ENCODE data around the gene HNRNPA0.
A peak's percentile ranks its signal among the peaks of the same experiment; 100 is the strongest.

HNRNPA0 gene

GRCh38 chr5:137754961-137755762 is 999 bp upstream of the HNRNPA0 start:
- no peak for DNase-seq (ENCODE audit: low read depth)

GRCh38 chr5:137753691-137754187 is 424 bp downstream of the HNRNPA0 start:
- DNase-seq (ENCODE audit: low read depth), result peak; percentile 20

- peak; percentile 28 for DNase-seq (ENCODE audit: low read depth)
Observed at GRCh38 chr5:137752905-137753690, 1.1 kb downstream of the HNRNPA0 start.

DNA sequence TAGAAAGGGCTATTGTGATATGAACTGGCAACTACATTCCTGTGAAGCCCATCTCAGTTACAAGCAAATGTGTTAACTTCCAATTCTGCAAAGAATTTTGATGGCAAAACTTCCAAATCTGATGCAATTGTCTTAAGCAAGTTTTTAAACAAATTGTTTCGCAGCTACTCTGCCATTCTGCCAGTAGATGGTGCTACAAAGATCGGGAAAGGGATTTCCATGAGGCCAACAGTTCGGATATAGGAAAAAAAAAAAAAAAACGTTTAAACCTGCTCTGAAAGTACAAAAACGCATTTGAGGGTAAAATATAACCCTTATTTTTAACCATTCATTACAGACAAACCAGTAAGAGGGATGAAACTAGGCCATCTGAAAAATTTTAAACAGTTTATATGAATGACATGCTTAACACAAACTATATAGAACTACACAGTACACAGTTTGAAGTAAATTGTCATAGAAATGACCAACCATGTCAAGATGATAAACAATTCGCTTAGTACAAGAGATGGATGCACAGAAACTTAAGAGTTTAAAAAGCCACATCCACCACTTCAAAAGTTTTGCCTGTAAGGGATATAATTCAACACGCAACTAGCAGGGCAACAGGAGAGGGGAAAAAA is 2.2 kb downstream of the HNRNPA0 start:
- DNase-seq (ENCODE audit: low read depth), result no peak

GRCh38 chr5:137750436-137750835 is 3.7 kb downstream of the HNRNPA0 start:
- DNase-seq (ENCODE audit: low read depth), result no peak

DNA sequence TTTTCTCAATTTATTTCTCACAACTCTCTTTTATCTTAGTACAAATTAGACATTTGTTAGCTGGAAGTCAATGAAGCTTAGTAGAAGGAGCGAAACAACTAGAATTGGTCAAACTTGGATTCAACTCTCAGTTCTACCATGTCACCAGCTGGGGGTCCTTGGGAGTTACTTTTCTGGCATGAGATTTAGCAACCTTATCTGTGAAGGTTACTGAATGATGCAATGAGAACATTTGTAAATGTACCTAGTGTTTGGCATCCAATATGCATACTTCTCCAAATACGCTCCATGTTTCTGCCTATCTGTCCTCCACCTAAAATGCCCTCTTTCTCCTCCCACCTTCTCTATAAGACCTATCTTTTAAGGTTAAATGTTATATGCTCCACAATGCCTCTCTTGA is 6.3 kb downstream of the HNRNPA0 start:
- DNase-seq (ENCODE audit: low read depth), result no peak

GRCh38 chr5:137743031-137743640 is 11.0 kb downstream of the HNRNPA0 start:
- peak; percentile 40 for DNase-seq (ENCODE audit: low read depth)

GRCh38 chr5:137741718-137742117 is 12.4 kb downstream of the HNRNPA0 start:
- no peak for DNase-seq (ENCODE audit: low read depth)

DNA sequence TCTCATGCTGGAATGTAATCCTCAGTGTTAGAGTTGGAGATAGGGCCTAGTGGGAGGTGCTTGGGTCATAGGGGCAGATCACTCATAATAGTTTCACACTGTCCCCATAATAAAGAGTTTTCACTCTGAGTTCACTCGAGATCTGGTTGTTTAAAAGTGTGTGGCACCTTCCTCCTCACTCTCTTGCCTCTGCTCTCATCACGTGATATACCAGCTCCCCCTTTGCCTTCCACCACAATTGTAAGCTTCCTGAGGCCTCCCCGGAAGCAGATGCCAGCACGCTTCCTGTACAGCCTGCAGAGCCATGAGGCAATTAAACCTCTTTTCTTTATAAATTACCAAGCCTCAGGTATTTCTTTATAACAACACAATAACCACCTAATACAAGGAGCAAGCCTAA is 14.4 kb downstream of the HNRNPA0 start:
- no peak for DNase-seq (ENCODE audit: low read depth)

- DNase-seq (ENCODE audit: low read depth), result no peak
Observed at GRCh38 chr5:137738947-137739346, 15.2 kb downstream of the HNRNPA0 start.

GRCh38 chr5:137737349-137738131 is 16.6 kb downstream of the HNRNPA0 start:
- no peak for DNase-seq (ENCODE audit: low read depth)

- DNase-seq (ENCODE audit: low read depth), result no peak
Observed at GRCh38 chr5:137736496-137736895, 17.7 kb downstream of the HNRNPA0 start.

- peak; percentile 11 for DNase-seq (ENCODE audit: low read depth)
Observed at GRCh38 chr5:137735555-137736284, 18.4 kb downstream of the HNRNPA0 start, which contains the start of gene KLHL3. Gene KLHL3, minus strand, starts transcription at chr5:137736089. Its CDS starts 443 bp downstream, at chr5:137735646.

GRCh38 chr5:137734962-137735554 is 19.1 kb downstream of the HNRNPA0 start:
- DNase-seq (ENCODE audit: low read depth), result no peak

DNA sequence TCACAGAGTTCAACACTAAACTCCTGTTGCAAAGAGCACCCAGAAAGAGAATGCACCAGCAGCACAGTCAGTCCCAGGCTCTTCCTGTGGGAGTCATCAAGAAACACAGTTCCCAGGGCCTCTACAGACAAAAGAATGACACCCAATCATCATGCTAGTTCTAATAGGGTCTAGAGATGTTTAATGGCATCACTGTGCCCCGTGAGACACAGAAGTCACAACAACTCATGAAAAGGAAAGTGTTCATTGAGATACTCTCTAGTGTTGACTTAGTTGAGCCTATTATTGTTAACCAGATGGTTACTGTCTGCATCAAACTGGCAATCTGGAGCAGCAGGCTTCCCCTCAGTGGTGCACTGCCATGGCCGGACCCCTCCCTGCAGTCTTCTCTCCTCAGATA is 19.8 kb downstream of the HNRNPA0 start:
- no peak for DNase-seq (ENCODE audit: low read depth)

- no peak for DNase-seq (ENCODE audit: low read depth)
Observed at GRCh38 chr5:137733922-137734321, 20.2 kb downstream of the HNRNPA0 start.

GRCh38 chr5:137733006-137733405 is 21.2 kb downstream of the HNRNPA0 start:
- DNase-seq (ENCODE audit: low read depth), result no peak

- no peak for DNase-seq (ENCODE audit: low read depth)
Observed at GRCh38 chr5:137731176-137731575, 23.0 kb downstream of the HNRNPA0 start.

DNA sequence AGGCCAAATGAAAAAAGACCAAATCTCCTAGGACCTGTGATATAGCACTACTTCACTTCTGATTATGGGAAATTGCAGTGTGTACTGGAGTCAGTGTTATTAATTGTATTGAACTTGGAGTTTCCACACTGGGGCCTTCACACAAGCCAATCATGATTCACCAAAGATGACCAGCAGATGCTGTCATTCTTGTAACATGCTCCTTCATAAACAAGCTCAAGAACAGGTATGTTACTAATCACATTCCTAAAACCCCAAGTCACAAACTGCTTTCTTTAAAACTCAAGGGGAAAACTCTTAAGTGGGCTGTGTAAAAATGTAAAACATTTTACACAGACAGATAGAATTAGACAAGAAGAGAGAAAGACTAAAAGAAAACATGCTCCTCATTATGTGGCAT is 23.8 kb downstream of the HNRNPA0 start:
- DNase-seq (ENCODE audit: low read depth), result no peak

DNA sequence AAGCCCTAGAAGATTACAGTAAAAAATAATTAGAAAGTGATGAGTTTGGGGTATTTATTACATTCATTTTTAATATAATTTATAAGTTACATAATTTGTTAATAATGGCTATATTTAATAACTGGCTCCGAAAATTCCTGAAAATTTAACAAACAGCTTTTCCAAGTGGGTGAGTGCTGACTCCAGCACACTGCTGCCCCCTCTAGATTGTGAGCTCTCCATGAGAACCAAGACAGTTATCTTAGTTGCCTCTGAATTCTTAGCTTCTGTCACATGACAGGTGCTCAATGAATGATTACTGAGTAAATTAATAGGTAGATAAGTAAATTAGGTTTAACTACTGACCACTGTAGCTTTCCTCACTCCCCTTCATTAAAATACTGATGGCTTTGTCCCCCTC is 26.1 kb downstream of the HNRNPA0 start:
- no peak for DNase-seq (ENCODE audit: low read depth)
